HFF-Myc (cell line): Measurements from ENCODE around the gene SLFN12.

Source experiments
- DNase-seq: peaks from one replicate; pipeline ENCODE4 v3.0.0-alpha.2; 2011; ENCODE audit warnings: low read depth; ENCODE audit errors: extremely low read depth
- H3K4me3 ChIP-seq: replicated peaks from 2 replicates; pipeline ENCODE4 v1.5.1; 2011; ENCODE audit warnings: low read depth, mild to moderate bottlenecking, control low read depth, low read length
- TF ChIP-seq, protein P1 (sequence below): IDR thresholded peaks from 2 replicates; pipeline ENCODE4 v1.5.1; 2012; ENCODE audit warnings: mild to moderate bottlenecking, low read depth, low read length, control low read depth; ENCODE audit errors: missing control alignments

SLFN12 gene

DNA sequence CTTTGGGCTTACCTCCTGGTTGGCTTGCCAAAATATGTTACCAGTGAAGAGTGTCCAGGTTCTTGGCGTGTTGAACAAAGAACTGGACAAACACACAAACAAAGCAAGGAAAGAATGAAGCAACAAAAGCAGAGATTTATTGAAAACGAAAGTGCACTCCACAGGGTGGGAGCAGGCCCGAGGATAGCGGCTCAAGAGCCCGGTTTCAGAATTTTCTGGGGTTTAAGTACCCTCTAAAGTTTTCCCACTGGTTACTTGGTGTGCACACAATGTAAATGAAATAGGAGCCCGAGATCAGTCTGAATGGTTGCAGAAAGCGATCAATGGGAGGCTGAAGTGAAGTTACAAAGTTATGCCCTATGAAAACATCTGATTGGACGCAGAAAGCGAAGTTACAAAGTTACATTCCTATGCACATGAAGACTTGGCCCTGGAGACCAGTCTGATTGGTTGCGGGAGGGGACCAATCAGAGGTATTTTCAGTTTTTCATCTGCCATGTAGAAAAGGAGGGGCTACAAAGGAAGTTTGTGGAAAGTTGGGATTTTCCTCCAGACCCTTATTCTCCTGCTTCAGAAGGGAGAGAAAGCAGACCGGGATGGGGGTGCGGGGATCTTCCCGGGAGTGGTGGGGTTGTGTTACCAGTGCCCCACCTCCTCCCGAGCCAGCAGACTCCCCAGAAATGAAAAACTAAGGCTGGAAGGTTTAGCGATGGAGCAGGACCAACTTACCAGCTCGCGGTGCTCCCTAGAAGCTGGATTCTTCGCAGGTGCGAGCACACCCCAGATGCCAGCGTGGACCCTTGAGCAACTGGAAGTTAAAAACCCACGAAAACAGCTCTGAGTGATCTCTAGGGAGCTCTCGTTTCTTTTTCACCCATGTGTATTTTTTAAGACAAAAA lies at the start of gene SLFN12:
TSS of gene SLFN12 (minus strand) at position 325 of the 899 bp plus-strand sequence. CDS start 9,472 bp downstream, outside the sequence.
- TF ChIP-seq, protein P1, sequence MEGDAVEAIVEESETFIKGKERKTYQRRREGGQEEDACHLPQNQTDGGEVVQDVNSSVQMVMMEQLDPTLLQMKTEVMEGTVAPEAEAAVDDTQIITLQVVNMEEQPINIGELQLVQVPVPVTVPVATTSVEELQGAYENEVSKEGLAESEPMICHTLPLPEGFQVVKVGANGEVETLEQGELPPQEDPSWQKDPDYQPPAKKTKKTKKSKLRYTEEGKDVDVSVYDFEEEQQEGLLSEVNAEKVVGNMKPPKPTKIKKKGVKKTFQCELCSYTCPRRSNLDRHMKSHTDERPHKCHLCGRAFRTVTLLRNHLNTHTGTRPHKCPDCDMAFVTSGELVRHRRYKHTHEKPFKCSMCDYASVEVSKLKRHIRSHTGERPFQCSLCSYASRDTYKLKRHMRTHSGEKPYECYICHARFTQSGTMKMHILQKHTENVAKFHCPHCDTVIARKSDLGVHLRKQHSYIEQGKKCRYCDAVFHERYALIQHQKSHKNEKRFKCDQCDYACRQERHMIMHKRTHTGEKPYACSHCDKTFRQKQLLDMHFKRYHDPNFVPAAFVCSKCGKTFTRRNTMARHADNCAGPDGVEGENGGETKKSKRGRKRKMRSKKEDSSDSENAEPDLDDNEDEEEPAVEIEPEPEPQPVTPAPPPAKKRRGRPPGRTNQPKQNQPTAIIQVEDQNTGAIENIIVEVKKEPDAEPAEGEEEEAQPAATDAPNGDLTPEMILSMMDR, result no peak
- H3K4me3 ChIP-seq, result peak within 1 kb of the TSS; percentile 55
- DNase-seq, result peak; percentile 96

DNA sequence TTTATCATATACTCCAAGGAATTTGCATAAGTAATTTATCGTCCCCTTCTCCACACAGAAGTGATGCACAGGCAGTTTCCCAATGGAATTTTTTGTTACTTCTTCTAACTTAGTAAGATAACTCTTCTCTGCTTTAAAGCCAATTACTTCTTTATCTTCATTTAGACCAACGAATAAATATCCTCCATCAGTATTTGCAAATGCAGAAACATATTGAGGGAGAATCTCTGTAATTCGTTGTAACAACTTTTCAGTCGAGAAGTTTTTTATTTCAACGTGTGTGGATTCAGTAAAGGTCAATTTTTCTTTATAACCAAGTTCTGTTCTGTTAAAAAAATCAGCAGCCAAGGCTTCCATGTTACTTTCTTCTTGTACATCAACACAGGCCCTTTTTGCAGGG lies 47.0 kb upstream of the SLFN12 start:
- H3K4me3 ChIP-seq, result no peak overlapping the region
- DNase-seq, result no peak
- TF ChIP-seq, protein P1, result no peak

DNA sequence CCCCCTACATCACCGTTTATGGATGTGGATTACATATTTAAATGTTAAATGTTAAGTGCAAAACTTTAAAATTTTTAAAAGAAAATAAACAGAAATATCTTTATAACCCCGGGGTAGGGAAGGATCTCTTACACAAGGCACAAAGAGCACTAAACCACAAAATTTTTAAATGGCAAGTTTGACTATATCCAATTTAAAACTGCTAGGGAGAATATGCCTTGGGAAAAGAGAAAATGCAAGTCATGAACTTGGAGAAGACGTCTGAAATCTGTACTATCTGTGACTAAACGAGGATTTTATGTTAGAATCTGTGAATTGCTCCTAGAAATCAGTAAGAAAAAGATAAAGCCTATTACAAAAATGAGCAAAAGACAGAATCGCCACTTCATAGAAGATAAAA lies 44.9 kb upstream of the SLFN12 start:
- no peak overlapping the region for H3K4me3 ChIP-seq
- TF ChIP-seq, protein P1, result no peak
- DNase-seq, result no peak

DNA sequence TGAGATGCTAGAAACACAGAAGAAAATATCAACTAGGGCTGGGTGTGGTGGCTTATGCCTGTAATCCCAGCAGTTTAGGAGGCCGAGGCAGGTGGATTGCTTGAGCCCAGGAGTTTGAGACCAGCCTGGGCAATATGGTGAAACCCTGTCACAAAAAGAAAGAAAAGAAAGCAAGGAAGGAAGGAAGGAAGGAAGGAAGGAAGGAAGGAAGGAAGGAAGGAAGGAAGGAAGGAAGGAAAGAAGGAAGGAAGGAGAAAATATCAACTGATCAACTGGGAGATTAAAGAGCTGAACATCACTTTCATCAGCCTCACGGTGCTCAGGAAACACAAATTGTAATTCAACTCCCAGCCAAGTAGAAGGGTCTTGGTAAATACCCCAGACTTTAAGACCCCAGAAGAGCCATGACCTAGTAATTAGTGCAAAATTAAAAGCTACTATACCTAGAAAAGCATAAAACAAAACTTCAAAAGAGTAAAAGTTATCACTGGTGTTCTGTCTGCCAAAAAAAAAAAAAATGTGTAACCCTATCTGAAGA lies 44.1 kb upstream of the SLFN12 start:
- H3K4me3 ChIP-seq, result no peak overlapping the region

DNA sequence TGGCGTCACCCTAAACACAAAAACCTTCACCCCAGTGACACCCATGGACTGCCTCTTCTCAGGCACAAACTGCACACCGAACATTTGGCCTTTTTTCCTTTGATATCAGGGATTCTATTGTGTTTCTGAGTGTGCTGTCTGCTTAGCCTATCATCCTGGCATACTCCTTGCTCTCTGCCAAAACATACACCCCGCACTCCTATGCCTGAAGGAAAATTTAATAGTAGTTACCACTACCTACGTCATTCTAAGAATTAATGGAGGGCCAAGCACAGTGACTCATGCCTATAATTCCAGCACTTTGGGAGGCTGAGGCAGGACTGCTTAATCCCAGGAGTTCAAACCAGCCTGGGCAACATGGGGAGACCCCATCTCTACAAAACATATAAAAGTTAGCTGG lies 36.2 kb upstream of the SLFN12 start:
- no peak for DNase-seq
- H3K4me3 ChIP-seq, result no peak overlapping the region
- TF ChIP-seq, protein P1, result no peak

More for the DNA sequence above, 44.1 kb upstream of the SLFN12 start:
- TF ChIP-seq, protein P1, result no peak
- DNase-seq, result no peak

DNA sequence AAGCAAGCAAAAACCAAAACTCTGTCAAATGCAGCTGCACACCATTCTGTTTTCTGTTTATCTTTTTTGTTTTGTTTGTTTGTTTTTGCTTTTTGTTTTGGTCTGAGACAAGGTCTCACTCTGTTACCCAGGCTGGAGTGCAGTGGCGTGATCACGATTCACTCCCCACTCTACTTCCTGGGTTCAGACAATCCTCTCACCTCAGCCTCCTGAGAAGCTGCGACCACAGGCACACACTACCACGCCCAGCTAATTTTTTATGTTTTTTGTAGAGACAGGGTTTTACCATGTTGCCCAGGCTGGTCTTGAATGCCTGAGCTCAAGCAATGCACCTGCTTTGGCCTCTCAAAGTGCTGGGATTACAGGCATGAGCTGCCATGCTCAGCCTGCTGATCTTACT lies 35.5 kb upstream of the SLFN12 start:
- TF ChIP-seq, protein P1, result no peak
- H3K4me3 ChIP-seq, result no peak overlapping the region
- DNase-seq, result no peak
